Activated CD4-positive, CD25-positive, alpha-beta regulatory T cell treated with anti-CD3 and anti-CD28 coated beads, Interleukin-2, amount 50 U/mL, for 72 hours (primary cell): ENCODE results near the gene NCAPG2.

ENCODE experiments used
- DNase-seq: peaks from one replicate; pipeline ENCODE4 v3.0.0; 2021

Gene NCAPG2

DNA sequence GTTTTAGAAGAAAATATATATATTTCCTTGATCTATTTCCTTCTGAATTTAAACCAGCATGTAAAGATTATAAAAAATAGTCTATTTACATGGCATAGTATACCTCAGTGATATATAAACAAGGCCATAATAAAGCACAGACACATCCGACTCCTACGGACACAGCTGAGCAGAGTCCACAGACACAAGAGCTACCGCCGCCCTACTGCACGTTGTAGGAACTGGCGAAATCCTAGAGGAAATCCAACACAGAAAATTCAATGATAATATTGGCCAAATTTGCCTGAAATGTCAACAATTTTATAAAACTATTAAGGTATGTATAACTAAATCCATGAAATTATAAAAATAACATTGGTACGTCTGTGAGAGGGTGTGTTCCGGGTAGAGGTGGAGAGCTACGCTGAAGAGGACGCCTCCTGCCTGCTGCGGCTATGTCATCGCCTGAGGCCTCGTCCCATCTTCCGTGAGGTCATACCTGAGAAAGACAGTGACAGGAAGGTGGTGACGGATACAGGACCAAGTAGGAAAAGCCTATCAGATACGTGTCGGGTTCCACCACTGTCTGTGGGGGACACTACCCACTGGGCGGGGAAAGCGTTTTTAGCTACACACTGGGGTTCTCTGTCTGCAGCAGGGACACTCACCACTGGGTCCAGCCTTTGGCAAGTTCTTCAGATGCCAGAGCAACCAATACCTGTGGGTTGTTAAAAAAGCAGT lies 29.3 kb upstream of the NCAPG2 start:
- DNase-seq: no peak

DNA sequence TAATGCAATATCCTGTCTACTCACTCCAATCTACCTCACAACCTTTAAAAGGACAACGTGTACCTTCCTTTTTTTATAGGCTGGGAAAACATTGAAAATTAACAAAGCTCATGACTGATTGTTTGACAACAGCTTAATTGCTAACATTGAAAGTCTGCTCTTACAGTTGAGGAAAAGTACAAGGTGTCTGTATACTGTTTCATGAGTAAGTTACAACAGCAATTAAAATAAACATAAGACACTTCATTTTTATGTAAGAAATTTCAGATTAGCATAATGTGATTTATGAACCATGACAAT lies 28.6 kb upstream of the NCAPG2 start:
- DNase-seq: no peak

DNA sequence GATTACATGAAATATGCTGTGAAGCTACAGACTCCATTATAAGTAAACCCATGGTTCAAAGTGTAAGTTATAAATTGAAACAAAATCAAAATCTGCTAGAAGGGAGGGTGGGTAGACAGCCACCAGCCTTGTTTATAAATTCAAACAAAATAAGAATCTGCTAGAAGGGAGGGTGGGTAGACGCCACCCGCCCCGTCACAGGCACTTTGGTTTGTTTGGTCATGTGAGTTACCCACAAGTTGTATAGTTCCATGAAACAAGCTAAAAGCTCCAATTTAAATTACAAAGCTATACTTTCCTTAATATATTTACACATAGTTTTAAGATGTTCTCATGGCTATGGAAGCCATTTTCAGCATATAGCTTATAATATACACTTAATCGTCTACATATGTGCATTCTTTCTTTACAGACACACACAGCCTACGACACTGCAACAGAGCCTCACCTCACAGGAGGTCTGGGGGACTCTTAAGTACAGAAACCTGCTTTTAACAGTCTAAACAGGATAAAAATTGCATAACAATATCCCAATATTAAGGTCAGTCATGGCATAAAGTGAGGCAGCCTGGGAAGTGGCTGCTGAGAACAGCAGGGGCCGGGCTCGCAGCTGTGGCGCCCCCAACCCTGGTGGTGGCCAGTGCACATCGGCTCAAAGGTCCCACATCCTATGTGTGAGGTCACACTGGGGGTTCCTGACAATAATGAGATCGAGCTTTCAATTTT lies 28.1 kb upstream of the NCAPG2 start:
- DNase-seq: no peak

DNA sequence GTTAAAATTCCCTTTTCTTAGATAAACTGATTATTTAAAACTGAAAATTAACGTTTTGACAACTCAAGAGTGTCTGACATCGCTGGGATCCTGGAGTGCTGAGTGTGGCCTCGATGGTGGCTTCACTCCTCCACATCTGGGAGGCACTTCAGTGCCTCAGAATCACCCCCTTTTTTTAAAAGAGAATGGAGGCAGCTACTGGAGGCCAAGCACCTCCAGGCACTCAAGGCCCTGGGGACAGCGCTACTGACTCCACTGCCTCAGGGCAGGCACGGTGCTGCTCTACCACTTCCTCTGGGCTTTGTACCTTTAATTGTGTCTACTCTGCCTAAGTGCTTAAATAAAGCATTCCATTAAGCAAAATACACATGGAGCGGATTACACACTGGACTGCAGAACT lies 27.2 kb upstream of the NCAPG2 start:
- no peak for DNase-seq

DNA sequence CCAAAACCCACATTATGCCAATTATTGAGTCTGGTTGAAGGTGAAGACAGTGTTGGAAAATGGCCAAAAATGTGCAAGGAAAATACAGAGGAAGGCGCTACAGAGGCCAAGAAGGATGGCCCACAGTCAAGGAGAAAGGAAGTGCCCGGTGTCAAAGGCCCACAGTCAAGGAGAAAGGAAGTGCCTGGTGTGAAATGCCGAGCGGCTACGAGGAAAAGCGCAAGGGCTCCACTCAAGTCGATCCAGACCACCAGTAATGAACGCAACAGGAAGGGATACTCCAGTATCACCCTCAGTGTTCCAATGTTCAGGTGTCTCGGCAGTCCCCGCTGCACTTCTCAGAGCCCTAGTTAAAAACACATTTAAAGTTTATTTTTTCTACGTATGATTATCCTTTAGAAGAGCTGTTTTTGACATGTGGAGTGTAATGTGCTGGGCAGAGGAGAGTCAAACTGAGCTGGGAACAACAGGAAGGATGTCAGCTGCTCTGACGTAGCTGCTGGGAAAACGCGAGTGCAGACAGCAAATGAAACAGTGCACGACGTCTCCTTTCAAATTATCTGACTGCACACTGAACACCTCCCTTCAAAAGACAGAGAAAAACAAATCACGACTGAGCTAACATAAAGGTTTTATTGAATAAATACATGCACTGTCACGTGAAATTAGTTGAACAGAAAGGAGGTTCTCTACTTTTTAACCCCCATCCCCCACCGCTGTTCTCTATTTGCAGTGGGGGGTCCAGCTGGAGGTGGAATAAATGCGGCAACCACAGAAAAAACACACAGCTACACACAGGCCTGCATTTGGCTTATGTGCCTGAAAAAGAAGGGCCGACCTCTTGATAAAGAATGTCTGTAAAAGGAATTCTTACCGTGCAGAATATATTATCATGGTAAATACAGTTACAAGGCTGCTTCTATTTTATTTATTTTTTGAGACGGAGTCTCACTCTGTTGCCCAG lies 26.1 kb upstream of the NCAPG2 start:
- DNase-seq: no peak

DNA sequence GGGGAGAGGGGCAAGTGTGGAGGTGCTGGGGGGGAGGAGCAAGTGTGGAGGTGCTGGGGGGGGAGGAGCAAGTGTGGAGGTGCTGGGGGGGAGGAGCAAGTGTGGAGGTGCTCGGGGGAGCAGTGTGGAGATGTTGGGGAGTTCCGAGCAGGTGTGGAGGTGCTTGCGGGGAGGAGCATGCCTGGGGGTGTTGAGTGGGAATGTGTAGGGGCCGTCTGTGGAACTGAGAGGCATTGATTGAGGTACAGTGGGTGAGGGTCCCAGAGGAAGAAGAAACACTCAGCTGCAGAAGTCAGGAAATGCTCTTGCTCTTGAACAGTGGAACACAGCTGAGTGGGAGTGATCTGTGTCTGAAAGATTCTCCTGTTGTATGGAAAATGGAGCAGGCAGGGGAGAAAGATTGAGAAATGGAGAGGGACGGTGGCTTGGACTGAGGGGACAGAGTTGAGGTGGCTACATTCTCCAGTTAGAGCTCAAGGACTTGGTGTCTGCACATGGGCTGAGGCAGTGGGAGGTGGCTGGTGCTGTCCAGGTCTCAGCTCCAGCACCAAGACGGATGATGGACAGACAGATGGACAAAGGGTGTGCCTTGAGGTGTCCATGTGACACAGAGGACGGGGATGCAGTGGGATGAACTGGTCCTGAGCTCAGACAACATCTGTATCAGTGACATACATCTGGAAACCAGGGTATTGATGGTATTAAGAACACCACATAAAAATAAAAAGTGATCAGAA lies 25.2 kb upstream of the NCAPG2 start:
- no peak for DNase-seq

DNA sequence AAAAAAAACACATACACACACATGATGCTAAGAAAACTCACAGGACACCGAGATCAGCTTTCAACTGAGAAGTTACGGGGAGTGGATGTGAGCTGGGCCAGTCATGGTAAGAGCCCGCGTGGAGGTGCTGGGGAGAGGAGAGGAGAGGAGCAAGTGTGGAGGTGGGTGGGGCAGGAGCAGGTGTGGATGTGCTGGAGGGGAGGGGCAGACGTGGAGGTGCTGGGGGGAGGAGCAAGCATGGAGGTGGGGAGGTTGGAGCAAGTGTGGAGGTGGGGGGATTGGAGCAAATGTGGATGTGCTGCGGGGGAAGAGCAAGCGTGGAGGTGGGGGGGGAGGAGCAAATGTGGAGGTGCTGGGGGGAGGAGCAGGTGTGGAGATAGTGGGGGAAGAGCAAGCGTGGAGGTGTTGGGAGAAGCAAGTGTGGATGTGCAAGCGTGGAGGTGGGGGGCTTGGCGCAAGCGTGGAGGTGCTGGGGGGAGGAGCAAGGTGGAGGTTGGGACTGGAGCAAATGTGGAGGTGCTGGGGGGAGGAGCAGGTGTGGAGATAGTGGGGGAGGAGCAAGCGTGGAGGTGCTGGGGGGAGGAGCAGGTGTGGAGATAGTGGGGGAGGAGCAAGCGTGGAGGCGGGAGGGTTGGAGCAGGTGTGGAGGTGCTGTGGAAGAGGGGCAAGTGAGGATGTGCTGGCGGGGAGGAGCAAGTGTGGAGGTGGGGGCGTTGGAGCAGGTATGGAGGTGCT lies 24.5 kb upstream of the NCAPG2 start:
- no peak for DNase-seq

DNA sequence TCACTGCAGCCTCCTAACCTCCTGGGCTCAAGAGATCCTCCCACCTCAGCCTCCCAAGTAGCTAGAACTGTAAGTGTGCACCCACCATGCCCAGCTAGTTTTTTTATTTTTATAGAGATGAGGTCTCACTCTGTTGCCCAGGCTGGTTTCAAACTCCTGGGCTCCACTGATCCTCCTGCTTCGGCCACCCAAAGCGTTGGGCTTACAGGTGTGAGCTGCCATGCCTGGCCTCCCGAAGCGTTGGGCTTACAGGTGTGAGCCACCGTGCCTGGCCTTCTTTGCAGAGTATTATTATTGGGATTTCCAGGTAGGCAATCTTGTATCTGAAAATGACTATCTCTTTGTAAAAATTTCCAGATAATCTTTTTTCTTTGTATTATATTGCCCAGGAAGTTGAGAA lies 23.1 kb upstream of the NCAPG2 start:
- DNase-seq: no peak

DNA sequence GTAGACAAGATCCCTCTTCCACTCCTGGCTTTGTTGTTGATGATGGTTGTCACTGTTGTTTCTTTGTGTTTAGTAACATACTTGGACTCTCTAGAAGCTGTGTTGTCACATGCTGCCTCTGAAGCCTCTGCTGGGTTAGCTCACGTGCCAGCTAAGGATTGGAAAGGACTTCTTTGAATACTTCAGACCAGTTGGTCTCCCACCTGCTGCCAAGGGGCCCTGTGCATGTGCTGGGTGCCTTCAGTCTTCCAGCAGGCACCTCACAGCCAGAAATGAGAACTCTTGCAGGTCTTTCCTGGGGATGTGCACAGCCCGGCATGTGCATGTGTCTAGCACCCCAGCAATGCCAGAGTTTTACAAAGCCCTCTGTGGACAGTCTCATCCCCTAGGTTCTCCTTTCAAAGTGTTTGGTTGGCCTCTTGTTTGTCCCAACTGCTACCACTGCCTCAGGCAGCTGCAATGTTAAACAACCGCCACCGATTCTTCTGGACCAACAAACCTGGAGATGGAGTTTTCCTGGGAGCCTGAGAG lies 21.7 kb upstream of the NCAPG2 start:
- no peak for DNase-seq

DNA sequence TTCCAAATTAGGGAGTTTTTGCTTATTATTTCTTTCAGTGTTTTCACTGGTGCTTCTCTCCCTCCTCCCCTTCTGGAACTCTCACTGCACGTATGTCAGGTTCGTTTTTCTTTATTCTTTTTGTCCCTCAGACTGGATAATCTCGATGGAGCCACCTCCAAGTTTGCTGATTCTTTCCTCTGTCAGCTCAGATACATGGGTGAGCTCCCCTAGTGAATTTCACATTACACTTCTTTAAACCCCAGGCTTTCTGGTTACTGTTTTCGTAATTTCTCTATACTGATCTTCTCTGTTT lies 20.8 kb upstream of the NCAPG2 start:
- DNase-seq: no peak

DNA sequence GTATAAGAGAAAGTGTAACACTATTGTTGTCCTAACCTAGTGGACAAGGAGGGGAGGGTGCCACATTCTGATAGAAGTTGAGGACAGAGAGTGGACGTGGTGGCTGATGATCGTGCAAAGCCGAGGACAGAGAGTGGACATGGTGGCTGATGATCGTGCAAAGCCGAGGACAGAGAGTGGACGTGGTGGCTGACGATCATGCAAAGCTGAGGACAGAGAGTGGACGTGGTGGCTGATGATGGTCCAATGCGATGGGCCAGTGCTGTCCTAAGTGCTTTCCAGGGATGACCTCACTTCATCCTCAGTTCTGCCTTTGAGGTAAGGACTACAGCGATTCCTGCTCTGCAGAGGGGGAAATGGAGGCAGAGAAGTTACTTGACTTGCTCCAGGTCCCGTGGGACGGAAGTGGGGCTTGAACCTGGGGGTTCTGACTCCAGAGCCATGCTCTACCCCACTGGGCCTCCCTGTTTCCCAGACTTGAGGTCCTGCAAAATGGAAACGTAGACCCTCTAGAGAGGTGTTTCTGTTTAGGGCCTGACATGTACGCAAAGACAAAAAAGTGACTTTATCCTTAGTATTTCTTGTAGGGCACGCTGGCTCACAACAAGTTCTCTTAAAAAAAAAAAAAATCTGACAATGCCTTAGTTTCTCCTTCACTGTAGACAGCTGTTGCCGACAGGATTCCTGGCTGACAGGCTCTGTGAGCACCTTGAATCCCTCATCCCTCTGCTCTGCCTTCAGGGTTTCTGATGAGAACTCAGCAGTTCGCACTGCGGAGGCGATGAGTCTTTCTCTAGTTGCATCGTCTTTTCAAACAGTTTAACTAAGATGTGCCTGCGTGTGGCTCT lies 20.3 kb upstream of the NCAPG2 start:
- no peak for DNase-seq

DNA sequence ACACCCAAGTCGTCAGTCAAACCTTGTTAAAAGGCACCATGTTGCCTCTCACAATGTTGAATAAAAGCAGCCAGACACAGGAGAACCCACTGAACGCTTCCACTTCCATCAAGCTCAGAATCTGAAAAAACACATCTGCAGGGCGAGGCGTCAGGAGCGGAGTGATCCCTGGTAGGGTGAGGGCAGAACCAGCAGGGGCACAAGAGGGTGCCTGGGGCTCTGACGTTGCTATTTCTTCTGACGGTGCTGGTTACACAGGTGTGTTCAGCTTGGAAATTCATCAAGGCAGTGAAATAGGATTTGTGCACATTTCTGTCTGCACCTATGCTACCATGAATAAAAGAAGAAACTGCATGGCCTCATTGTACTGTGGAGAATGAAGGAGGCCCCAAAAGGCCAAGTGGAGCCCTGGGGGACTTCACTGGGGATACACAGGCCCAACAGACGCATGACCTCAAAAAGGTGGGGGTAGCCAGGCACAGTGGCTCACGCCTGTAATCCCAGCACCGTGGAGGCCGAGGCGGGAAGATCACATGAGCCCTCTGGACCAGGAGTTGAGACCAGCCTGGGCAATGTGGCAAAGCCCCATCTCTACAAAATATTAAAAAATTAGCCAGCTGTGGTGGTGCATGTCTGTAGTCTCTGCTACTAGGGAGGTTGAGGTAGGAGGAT lies 19.2 kb upstream of the NCAPG2 start:
- DNase-seq: no peak

DNA sequence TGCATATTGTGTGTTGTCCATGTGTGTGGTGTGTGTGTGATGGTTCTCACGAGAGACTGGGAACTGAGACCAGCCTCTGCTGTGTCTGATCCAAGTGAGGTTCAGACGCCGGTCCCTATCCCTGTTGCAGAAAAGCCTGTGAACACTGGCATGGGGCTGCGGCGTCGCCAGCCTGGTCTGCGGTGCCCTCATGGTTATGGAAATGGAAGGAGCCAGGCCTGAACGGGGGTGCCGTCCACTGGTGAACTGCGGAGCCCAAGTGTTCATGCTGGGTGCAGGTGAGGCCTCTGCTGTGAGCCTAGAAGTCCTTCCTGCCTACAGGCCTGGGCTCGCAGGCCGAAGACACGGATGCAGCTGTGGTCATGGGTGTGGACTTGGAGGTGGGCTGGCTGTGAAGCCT lies 18.7 kb upstream of the NCAPG2 start:
- DNase-seq: no peak

DNA sequence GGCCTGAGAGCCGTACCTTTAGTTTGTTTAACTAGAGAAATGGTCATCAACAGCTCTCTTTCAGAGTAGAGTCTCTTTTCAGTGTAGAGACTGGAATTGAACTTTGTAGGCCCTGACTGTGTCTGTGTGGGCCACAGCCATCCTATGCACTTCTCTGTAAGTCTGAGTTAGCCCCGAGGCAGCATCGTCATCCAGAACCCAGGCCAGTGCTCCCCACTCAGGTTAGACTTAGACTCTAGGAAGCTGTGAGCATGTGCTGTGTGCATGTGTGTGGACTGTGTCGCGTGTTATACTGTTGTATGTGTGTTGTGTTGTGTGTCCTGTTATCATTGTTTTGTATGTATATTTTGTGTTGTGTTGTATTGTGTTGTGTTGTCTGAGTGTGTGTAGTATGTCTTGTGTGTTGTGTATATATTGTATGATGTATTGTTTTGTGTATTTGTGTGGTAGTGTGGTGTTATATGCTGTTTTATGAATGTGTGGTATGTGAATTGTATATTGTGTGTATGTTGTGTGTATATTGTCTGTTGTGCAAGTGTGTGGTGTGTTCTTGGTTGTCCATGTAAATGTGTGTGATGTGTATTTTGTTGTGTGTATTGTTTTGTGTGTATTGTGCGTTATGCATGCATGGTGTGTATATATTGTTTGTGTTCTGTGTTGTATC lies 18.1 kb upstream of the NCAPG2 start:
- DNase-seq: no peak

DNA sequence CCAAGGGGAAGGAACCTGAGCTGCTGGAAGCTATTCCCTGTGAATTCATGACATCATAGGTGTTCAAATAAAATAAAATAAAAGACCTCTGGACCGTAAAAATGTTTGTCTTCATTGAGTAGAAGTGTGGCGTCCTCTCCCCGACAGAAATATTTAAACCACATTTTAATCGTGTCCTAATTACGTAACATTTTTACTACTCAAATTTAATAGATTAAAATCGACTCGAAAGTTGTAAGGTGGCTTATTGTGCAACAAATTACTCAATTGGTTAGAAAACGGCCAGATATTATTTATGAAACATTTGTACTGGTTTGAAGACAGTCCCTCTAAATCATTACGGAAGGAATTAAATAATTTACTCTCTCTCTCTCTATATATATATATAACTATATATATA lies 15.5 kb upstream of the NCAPG2 start:
- DNase-seq: no peak

DNA sequence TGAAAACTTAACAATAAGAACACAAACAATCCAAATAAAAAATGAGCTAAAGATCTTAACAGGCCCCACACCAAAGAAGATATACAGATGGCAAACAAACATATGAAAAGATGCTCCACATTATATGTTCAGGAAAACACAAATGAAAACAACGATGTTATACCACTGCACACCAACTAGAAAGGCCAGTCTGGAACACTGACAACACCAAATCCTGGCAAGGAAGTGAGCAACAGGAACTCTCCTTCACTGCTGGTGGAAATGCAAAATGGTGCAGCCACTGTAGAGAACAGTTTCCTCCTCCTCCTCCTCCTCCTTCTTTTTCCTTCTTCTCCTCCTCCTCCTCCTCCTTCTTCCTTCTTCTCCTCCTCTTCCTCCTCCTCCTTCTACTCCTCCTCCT lies 12.2 kb upstream of the NCAPG2 start:
- DNase-seq: no peak

DNA sequence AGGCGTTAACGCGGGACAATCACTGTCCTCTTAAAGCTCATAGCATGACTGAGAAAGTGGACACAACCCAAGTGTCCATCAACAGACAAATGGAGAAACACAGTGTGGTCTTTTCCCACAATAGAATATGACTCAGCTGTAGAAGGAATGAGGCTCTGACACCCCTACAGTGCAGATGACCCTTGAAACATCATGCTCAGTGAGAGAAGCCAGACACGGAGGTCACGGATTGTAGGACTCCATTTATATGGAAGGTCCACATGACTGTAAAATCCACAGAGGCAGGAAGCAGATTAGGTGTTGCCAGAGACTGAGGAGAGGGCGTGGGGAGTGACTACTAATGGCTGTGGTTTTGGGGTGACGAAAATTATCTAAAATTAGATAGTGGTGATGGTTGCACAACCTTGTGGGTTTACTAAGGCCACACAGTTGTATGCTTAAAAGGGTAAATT lies 6.1 kb upstream of the NCAPG2 start:
- DNase-seq: no peak

DNA sequence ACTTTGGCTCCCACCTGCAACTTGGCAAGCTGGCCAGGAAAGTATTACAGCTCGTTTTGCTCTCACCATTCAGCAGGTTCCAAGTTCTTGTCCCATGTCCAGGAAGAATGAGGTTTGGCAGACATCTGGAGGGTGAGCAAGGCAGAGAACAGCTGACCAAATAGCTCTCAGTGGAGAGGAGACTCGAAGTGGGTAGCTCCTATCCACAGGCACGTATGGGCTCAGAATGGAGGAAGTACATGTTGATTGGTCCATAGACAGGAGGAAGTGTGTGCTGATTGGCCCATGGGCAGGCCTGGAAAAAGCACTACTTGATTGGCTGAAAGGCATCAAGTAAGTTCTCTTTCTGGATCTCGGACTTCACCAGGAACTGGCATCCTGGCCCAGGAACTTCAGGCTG lies 3.0 kb upstream of the NCAPG2 start:
- no peak for DNase-seq

DNA sequence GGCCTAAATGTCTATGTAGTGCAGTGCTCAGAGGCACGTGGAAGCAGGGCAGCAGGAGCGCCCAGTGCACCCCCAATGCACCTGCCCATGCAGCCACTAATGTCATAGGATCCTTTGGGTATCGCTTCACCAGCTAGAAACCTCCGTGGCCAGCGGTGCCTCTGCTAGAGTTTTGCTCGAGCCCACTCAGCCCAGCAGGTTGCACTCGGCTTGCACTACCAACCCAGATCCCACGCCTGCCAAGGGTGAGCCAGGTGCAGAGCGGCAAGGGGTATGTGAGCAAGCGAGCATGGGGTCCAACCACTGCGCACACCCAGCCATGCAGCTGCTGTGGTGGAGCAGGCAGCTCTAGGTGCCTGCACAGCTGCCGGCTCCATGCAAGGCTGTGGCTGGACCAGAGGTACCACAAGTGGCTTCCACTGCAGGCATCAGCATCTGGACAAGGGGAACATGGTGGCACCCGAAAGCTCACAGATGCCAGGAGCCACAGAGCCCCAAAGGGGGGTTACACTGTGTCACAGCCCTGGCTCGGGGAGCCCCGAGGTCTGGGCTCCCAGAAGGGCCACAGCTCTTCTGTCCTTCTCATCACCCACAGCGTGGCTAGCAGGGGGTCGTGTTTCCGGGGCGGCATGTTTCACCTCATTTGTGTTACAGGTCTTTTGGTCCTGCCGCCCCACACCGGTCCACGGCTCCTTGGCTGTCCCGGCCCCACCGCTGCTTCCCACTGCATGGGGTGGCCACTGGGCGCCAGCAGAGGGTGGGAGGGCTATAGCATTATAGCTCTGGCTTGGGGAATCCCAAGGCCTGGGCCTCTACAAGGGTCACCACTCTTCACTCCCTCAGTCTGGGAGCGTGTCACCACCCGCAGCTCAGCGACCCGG lies 2.3 kb upstream of the NCAPG2 start:
- DNase-seq: no peak
